Endodermal cell (in vitro differentiated cells): ENCODE results near the gene CGRRF1. TPM values are rescaled to one million over a fixed set of nuclear protein-coding genes. Genes with fewer than 3 reads are reported as not detected.

Source experiments
- DNase-seq: peaks from one replicate; pipeline ENCODE4 v3.0.0-alpha.2; 2017
- H3K27ac ChIP-seq: 2 replicates; pipeline ENCODE4 v1.5.1; 2013; ENCODE audit warnings: mild to moderate bottlenecking, low read depth, low read length, moderate library complexity
- H3K27me3 ChIP-seq: 2 replicates; pipeline ENCODE4 v1.6.1; 2013; ENCODE audit warnings: mild to moderate bottlenecking, low read length, moderate library complexity; ENCODE audit not compliant: insufficient read depth, control insufficient read depth, poor library complexity, severe bottlenecking
- H3K36me3 ChIP-seq: 2 replicates; pipeline ENCODE4 v1.7.0; 2013; ENCODE audit warnings: mild to moderate bottlenecking, low read length, moderate library complexity; ENCODE audit not compliant: control insufficient read depth, insufficient read depth
- H3K4me1 ChIP-seq: one replicate; pipeline ENCODE4 v1.7.0; 2013; ENCODE audit warnings: low read length; ENCODE audit not compliant: control insufficient read depth, insufficient read depth
- H3K4me3 ChIP-seq: 2 replicates; pipeline ENCODE4 v1.5.1; 2013; ENCODE audit warnings: mild to moderate bottlenecking, low read length, moderate library complexity
- H3K9ac ChIP-seq: 2 replicates; pipeline ENCODE4 v1.6.1; 2013; ENCODE audit warnings: mild to moderate bottlenecking, low read length, moderate library complexity; ENCODE audit not compliant: poor library complexity, severe bottlenecking; ENCODE audit errors: extremely low read depth
- H3K9me3 ChIP-seq: 2 replicates; pipeline ENCODE4 v1.6.1; 2013; ENCODE audit warnings: mild to moderate bottlenecking, low read length, moderate library complexity; ENCODE audit not compliant: control insufficient read depth
- H3K27ac Mint-ChIP-seq: 2 replicates; pipeline ENCODE4 v1.8.0; 2020; ENCODE audit warnings: mixed read lengths
- H3K27me3 Mint-ChIP-seq: 2 replicates; pipeline ENCODE4 v1.8.0; 2021; ENCODE audit warnings: mild to moderate bottlenecking, mixed read lengths; ENCODE audit not compliant: insufficient read depth
- H3K36me3 Mint-ChIP-seq: 2 replicates; pipeline ENCODE4 v1.8.0; 2020; ENCODE audit warnings: low read depth, mixed read lengths
- H3K4me1 Mint-ChIP-seq: 2 replicates; pipeline ENCODE4 v1.8.0; 2020; ENCODE audit warnings: mixed read lengths
- H3K4me3 Mint-ChIP-seq: 2 replicates; pipeline ENCODE4 v1.8.0; 2020; ENCODE audit warnings: mild to moderate bottlenecking, moderate library complexity, mixed read lengths
- H3K9me3 Mint-ChIP-seq: 2 replicates; pipeline ENCODE4 v1.8.0; 2020; ENCODE audit warnings: mild to moderate bottlenecking, mixed read lengths
- WGBS, 2 experiments: methylation state at CpG; one replicate each; pipeline versions ENCODE4 v1.1.5 to v1.1.7; 2013; ENCODE audit warnings: missing lambda C conversion rate in 2 of 2, mixed read lengths in 1 of 2; ENCODE audit not compliant: insufficient coverage in 1 of 2, insufficient read length in 1 of 2; 5-methylcytosine and 5-hydroxymethylcytosine counted together
- total RNA-seq, 2 donors: library from RNA; stranded (reverse); fragmentation: NEBNext Ultra II Directional in 1 of 2; extraction: Animal tissue kit (Norgen Biotek cat#: 25700) in 1 of 2; gene quantifications; 2 replicates in 1 of 2; 3 replicates in 1 of 2; pipeline ENCODE4 v1.2.1, GENCODE V29; 2021
- TF ChIP-seq, protein P1 (sequence below): fragments of 200-600 bp; sonication (generic); conservative IDR thresholded peaks from 2 replicates; pipeline ENCODE4 v1.5.0; 2021; ENCODE audit warnings: antibody characterized with exemption, mild to moderate bottlenecking

The CGRRF1 gene
- total RNA-seq, 2 donors from 2014 or later: 17.8 to 19.3 TPM

GRCh38 chr14:54572316-54572715, 62.6 kb downstream of the CGRRF1 start:
- H3K36me3 ChIP-seq: no peaks in the 10 kb centered on the region
- Mint-ChIP-seq H3K4me3 (no peak overlapping the region), H3K36me3 (no peaks in the 10 kb centered on the region), H3K27me3 (peaks cover 17% of the 10 kb centered on the region), H3K9me3 (no peaks in the 10 kb centered on the region), H3K27ac (no peak overlapping the region), H3K4me1 (no peaks in the 10 kb centered on the region)
- H3K9me3 ChIP-seq: peaks cover 11% of the 10 kb centered on the region
- no peaks in the 10 kb centered on the region for H3K4me1 ChIP-seq
- H3K4me3 ChIP-seq: no peak overlapping the region
- H3K9ac ChIP-seq: no peak overlapping the region
- TF ChIP-seq, protein P1, sequence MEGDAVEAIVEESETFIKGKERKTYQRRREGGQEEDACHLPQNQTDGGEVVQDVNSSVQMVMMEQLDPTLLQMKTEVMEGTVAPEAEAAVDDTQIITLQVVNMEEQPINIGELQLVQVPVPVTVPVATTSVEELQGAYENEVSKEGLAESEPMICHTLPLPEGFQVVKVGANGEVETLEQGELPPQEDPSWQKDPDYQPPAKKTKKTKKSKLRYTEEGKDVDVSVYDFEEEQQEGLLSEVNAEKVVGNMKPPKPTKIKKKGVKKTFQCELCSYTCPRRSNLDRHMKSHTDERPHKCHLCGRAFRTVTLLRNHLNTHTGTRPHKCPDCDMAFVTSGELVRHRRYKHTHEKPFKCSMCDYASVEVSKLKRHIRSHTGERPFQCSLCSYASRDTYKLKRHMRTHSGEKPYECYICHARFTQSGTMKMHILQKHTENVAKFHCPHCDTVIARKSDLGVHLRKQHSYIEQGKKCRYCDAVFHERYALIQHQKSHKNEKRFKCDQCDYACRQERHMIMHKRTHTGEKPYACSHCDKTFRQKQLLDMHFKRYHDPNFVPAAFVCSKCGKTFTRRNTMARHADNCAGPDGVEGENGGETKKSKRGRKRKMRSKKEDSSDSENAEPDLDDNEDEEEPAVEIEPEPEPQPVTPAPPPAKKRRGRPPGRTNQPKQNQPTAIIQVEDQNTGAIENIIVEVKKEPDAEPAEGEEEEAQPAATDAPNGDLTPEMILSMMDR: peak; percentile 93
- peaks cover 28% of the 10 kb centered on the region for H3K27me3 ChIP-seq
- peak; percentile 86 for DNase-seq
- H3K27ac ChIP-seq: no peak overlapping the region
- WGBS, 2 experiments: 56 to 75% methylated on average over 1 to 2 of the region's 2 CpGs

- Histone ChIP-seq H3K4me1 (no peaks in the 10 kb centered on the region), H3K9me3 (peaks cover 11% of the 10 kb centered on the region), H3K9ac (no peak overlapping the region), H3K36me3 (no peaks in the 10 kb centered on the region), H3K27me3 (peaks cover 12% of the 10 kb centered on the region), H3K27ac (no peak overlapping the region), H3K4me3 (no peak overlapping the region)
- no peak overlapping the region for H3K4me3 Mint-ChIP-seq
- H3K27ac Mint-ChIP-seq: no peak overlapping the region
- H3K4me1 Mint-ChIP-seq: no peaks in the 10 kb centered on the region
- no peak for DNase-seq
- H3K36me3 Mint-ChIP-seq: no peaks in the 10 kb centered on the region
- H3K9me3 Mint-ChIP-seq: no peaks in the 10 kb centered on the region
- 93% methylated on average over 5 to 6 of the region's 6 CpGs for WGBS, 2 experiments
- TF ChIP-seq, protein P1: no peak
- peaks cover under 1% of the 10 kb centered on the region for H3K27me3 Mint-ChIP-seq
Observed at GRCh38 chr14:54574528-54574927, 64.8 kb downstream of the CGRRF1 start.

GRCh38 chr14:54577494-54577893, 67.8 kb downstream of the CGRRF1 start:
- no peaks in the 10 kb centered on the region for H3K4me1 ChIP-seq
- Mint-ChIP-seq H3K27ac (no peak overlapping the region), H3K36me3 (no peaks in the 10 kb centered on the region), H3K4me3 (no peak overlapping the region), H3K4me1 (no peaks in the 10 kb centered on the region), H3K9me3 (no peaks in the 10 kb centered on the region), H3K27me3 (no peaks in the 10 kb centered on the region)
- peaks cover 10% of the 10 kb centered on the region for H3K9me3 ChIP-seq
- no peak overlapping the region for H3K9ac ChIP-seq
- DNase-seq: no peak
- H3K27me3 ChIP-seq: no peaks in the 10 kb centered on the region
- TF ChIP-seq, protein P1: no peak
- WGBS, 2 experiments: 90 to 100% methylated on average over 2 to 6 of the region's 6 CpGs
- no peaks in the 10 kb centered on the region for H3K36me3 ChIP-seq
- H3K27ac ChIP-seq: no peak overlapping the region
- no peak overlapping the region for H3K4me3 ChIP-seq
